Keratinocyte (primary cell): ENCODE data around the gene EPB41L4B. TPM values are rescaled to one million over a fixed set of nuclear protein-coding genes. Genes with fewer than 3 reads are reported as not detected.

Source experiments
- DNase-seq: peaks from one replicate; pipeline ENCODE4 v3.0.0-alpha.2; 2011; ENCODE audit warnings: low read depth, missing footprints, low spot score
- FAIRE-seq: peaks from 2 replicates; lab custom pipeline; 2011; peaks lifted over from hg19 to GRCh38; lab: Jason Lieb, UNC
- H2AFZ ChIP-seq: 2 replicates; pipeline ENCODE4 v1.6.0; 2012; ENCODE audit warnings: low read length, control low read depth, inconsistent platforms; ENCODE audit not compliant: control insufficient read depth
- H3K27ac ChIP-seq: 2 replicates; pipeline ENCODE4 v1.5.1; 2011; ENCODE audit warnings: low read length; ENCODE audit not compliant: control insufficient read depth, insufficient read depth
- H3K27me3 ChIP-seq: 3 replicates; pipeline ENCODE4 v1.6.0; 2011; ENCODE audit warnings: low read length; ENCODE audit not compliant: control insufficient read depth, insufficient read depth; ENCODE audit errors: extremely low read depth
- H3K36me3 ChIP-seq, 2 experiments: 2 replicates in 1 of 2; 3 replicates in 1 of 2; pipeline ENCODE4 v1.5.1; 2011; ENCODE audit warnings: low read length in 2 of 2, mild to moderate bottlenecking in 1 of 2; ENCODE audit not compliant: control insufficient read depth in 2 of 2, insufficient read depth in 2 of 2; ENCODE audit errors: extremely low read depth in 1 of 2
- H3K4me1 ChIP-seq: 3 replicates; pipeline ENCODE4 v1.5.1; 2011; ENCODE audit warnings: low read length; ENCODE audit not compliant: control insufficient read depth, insufficient read depth; ENCODE audit errors: extremely low read depth
- H3K4me2 ChIP-seq: 3 replicates; pipeline ENCODE4 v1.6.0; 2011; ENCODE audit warnings: low read depth, low read length; ENCODE audit not compliant: control insufficient read depth, insufficient read depth; ENCODE audit errors: extremely low read depth
- H3K4me3 ChIP-seq, 3 experiments: fragments of 200-600 bp in 1 of 3; sonication (generic) in 1 of 3; 2 replicates in 2 of 3; 3 replicates in 1 of 3; pipeline ENCODE4 v1.5.1; 2011 to 2016; ENCODE audit warnings: low read length in 3 of 3, mild to moderate bottlenecking in 3 of 3, control low read depth in 2 of 3, inconsistent platforms in 1 of 3, low read depth in 1 of 3, mixed read lengths in 1 of 3, mixed run types in 1 of 3, moderate library complexity in 1 of 3; ENCODE audit not compliant: control insufficient read depth in 2 of 3, insufficient read depth in 2 of 3; ENCODE audit errors: extremely low read depth in 1 of 3
- H3K79me2 ChIP-seq: 2 replicates; pipeline ENCODE4 v1.6.0; 2012; ENCODE audit warnings: low read length; ENCODE audit not compliant: control insufficient read depth, insufficient read depth
- H3K9ac ChIP-seq: 3 replicates; pipeline ENCODE4 v1.6.0; 2011; ENCODE audit warnings: low read length; ENCODE audit not compliant: control insufficient read depth, insufficient read depth; ENCODE audit errors: extremely low read depth
- H3K9me1 ChIP-seq: 3 replicates; pipeline ENCODE4 v1.6.0; 2011; ENCODE audit warnings: low read length; ENCODE audit not compliant: control insufficient read depth, insufficient read depth; ENCODE audit errors: extremely low read depth
- H3K9me3 ChIP-seq: 2 replicates; pipeline ENCODE4 v1.5.1; 2012; ENCODE audit warnings: low read depth, low read length; ENCODE audit not compliant: control insufficient read depth
- H4K20me1 ChIP-seq: 3 replicates; pipeline ENCODE4 v1.6.0; 2011; ENCODE audit warnings: low read length; ENCODE audit not compliant: control insufficient read depth, insufficient read depth; ENCODE audit errors: extremely low read depth
- EZH2 ChIP-seq: IDR thresholded peaks from one replicate; pipeline ENCODE4 v1.6.1; 2012; ENCODE audit warnings: inconsistent platforms, mild to moderate bottlenecking, low read length, moderate library complexity
- dilution Hi-C: fragments of 300-500 bp; cut with MboI; formaldehyde crosslinking; loops from one replicate; pipeline ENCODE4 v1.7.0; 2020; ENCODE audit warnings: low sequenced_read_pairs; ENCODE audit not compliant: extremely low pct_ligation_motif_present
- polyA plus RNA-seq, 5 experiments: library from polyadenylated mRNA; depleted of rRNA in 3 of 5; stranded (reverse) in 3 of 5; stranded (forward) in 1 of 5; unstranded in 1 of 5; fragments of >200 nt; gene quantifications; 1 replicate in 1 of 5; 2 replicates in 3 of 5; 3 replicates in 1 of 5; pipeline versions ENCODE4 v1.2.1 to v1.2.3, GENCODE V29; 2011 to 2012; ENCODE audit warnings: missing spikeins in 2 of 5, low read depth in 1 of 5, low replicate concordance in 1 of 5
- small RNA-seq, 3 experiments: library from RNA; depleted of rRNA; stranded (forward); fragments of <200 nt; gene quantifications; one replicate each; pipeline ENCODE3, GENCODE V24; 2012; ENCODE audit warnings: low read depth in 3 of 3, low replicate concordance in 1 of 3; ENCODE audit not compliant: insufficient read length in 3 of 3
- TF ChIP-seq, protein P1 (sequence below), 3 experiments: IDR thresholded peaks in 1 of 3; conservative IDR thresholded peaks in 1 of 3; optimal IDR thresholded peaks in 1 of 3; 2 replicates in 2 of 3; 3 replicates in 1 of 3; pipeline versions ENCODE3 to v1.5.1; 2011; ENCODE audit warnings: low read length in 3 of 3, mild to moderate bottlenecking in 3 of 3, moderate library complexity in 2 of 3, control low read depth in 1 of 3, inconsistent platforms in 1 of 3; ENCODE audit not compliant: insufficient read depth in 2 of 3; ENCODE audit errors: extremely low read depth in 1 of 3

Gene EPB41L4B
- polyA plus RNA-seq, 1 donor (not counting 4 experiments of a cell fraction or from before 2014, with no cell fraction given) = 13.7 TPM

DNA sequence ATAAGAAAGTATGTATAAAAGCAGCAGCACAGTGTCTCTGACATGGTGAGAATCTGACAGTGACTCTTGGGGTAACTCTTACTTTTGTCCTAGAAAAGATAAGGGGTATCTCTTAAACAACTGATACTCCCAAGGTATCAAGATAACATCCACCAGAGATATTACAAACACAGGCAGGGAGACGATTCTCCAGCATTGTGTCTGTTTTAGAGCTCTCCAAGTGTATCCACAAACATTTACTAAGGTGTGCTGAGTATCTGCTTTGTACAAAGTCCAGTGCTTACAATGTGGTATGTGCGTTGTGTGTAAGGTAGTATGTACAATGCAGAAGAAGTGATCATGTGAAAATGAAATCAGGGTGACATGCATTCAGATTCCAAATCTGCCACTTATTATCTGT, 196.7 kb downstream of the EPB41L4B start:
- Histone ChIP-seq H3K27me3 (no peaks in the 10 kb centered on the region), H4K20me1 (no peaks in the 10 kb centered on the region), H3K4me2 (no peak overlapping the region), H3K36me3 (no peaks in the 10 kb centered on the region), H3K9me1 (no peaks in the 10 kb centered on the region), H3K79me2 (peaks cover 6% of the 10 kb centered on the region), H3K9ac (no peak overlapping the region), H3K4me3 (no peak overlapping the region), H3K9me3 (no peaks in the 10 kb centered on the region), H3K4me1 (peaks cover 7% of the 10 kb centered on the region), H2AFZ (no peak overlapping the region), H3K27ac (no peak overlapping the region)
- dilution Hi-C loops = loop anchor here (10.0 kb wide), 1 partner anchor 61 kb away; no protein-coding TSS in a partner anchor
- FAIRE-seq (no peak), DNase-seq (no peak)
- TF ChIP-seq EZH2 = no peak
- TF ChIP-seq, protein P1, sequence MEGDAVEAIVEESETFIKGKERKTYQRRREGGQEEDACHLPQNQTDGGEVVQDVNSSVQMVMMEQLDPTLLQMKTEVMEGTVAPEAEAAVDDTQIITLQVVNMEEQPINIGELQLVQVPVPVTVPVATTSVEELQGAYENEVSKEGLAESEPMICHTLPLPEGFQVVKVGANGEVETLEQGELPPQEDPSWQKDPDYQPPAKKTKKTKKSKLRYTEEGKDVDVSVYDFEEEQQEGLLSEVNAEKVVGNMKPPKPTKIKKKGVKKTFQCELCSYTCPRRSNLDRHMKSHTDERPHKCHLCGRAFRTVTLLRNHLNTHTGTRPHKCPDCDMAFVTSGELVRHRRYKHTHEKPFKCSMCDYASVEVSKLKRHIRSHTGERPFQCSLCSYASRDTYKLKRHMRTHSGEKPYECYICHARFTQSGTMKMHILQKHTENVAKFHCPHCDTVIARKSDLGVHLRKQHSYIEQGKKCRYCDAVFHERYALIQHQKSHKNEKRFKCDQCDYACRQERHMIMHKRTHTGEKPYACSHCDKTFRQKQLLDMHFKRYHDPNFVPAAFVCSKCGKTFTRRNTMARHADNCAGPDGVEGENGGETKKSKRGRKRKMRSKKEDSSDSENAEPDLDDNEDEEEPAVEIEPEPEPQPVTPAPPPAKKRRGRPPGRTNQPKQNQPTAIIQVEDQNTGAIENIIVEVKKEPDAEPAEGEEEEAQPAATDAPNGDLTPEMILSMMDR (optimal IDR thresholded peaks at IDR 0.05 in 1 of 3, IDR thresholded peaks at IDR 0.05 in 1 of 3, conservative IDR thresholded peaks at IDR 0.05 in 1 of 3; ENCODE audit: extremely low read depth in 1 of 3, insufficient read depth in 2 of 3, low read length in 3 of 3) = no peak

DNA sequence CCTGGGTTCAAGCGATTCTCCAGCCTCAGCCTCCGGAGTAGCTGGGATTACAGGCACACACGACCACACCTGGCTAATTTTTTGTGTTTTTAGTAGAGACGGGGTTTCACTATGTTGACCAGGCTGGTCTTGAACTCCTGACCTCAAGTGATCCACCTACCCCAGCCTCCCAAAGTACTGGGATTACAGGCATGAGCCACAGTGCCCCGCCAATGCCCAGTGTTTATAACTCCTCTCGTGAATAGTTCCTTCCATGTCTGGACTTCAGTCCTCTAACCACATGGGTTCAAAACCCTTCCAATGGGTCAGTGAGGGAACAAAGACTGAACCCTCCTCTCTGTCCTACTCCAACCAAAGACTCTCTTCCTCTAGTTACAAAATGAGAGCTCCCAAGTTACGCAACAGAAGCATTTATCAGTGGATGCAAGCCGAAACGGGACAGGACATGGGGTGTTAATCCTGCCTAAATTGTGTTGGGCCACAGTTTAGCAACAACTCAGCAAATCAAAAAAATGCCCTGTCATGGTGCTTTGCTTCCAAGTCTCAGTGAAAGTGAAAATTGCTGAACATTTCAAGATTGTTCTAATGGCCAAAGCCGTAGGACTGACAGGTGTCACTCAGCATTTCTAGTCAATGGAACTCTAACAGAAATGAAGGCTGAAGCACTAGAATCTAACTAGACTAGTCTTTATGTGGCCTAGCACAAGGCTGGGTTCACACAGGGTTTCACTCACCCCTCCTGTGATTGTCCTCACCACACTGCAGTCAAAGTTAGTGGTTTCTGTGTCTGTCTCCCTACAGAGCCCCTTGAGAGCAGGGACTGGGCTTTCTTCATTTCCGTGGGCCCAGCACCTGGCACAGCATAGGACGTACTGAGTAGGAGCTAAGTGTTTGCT, 197.9 kb downstream of the EPB41L4B start:
- H3K27ac ChIP-seq = no peak overlapping the region
- H4K20me1 ChIP-seq = peaks cover 7% of the 10 kb centered on the region
- no peaks in the 10 kb centered on the region for H3K27me3 ChIP-seq
- peaks cover 18% of the 10 kb centered on the region for H3K79me2 ChIP-seq
- no peak overlapping the region for H2AFZ ChIP-seq
- H3K9me3 ChIP-seq = no peaks in the 10 kb centered on the region
- H3K4me2 ChIP-seq = no peak overlapping the region
- H3K36me3 ChIP-seq = no peaks in the 10 kb centered on the region
- dilution Hi-C loops = loop anchor here (10.0 kb wide), 1 partner anchor 62 kb away; no protein-coding TSS in a partner anchor
- FAIRE-seq (no peak), DNase-seq (no peak)
- no peak for TF ChIP-seq EZH2
- TF ChIP-seq, protein P1 (optimal IDR thresholded peaks at IDR 0.05 in 1 of 3, IDR thresholded peaks at IDR 0.05 in 1 of 3, conservative IDR thresholded peaks at IDR 0.05 in 1 of 3; ENCODE audit: extremely low read depth in 1 of 3, insufficient read depth in 2 of 3, low read length in 3 of 3) = no peak
- H3K4me1 ChIP-seq = peaks cover 13% of the 10 kb centered on the region
- no peaks in the 10 kb centered on the region for H3K9me1 ChIP-seq
- H3K9ac ChIP-seq = no peak overlapping the region
- H3K4me3 ChIP-seq = no peak overlapping the region

Small RNA genes within 50 kb of the gene (small RNA-seq; reads per million reads assigned to genes)
- gene RF00019 (0 reads per million in 3 experiments), gene RNU6-984P (0 reads per million in 3 experiments)

Other genes with a start within 250 kb of the EPB41L4B start
- 40.0 to 46.1 TPM (median 41.6 TPM) in 3 replicates for gene TMEM245, start 201.1 kb downstream of the EPB41L4B start, polyA plus RNA-seq
- 0.01 to 0.03 TPM in 2 of 3 replicates, not detected in the other for gene FRRS1L, start 153.8 kb downstream of the EPB41L4B start, polyA plus RNA-seq
- gene PTPN3, start 177.2 kb upstream of the EPB41L4B start, polyA plus RNA-seq = 15.9 to 20.6 TPM (median 19.9 TPM) in 3 replicates